ENCODE data around the gene PRKG1. TPM values are rescaled to one million over a fixed set of nuclear protein-coding genes. Genes with fewer than 3 reads are reported as not detected.

The PRKG1 gene
- total RNA-seq, 6 experiments from 2014 or later = 1.1 to 2.0 (median 1.3) TPM

DNA sequence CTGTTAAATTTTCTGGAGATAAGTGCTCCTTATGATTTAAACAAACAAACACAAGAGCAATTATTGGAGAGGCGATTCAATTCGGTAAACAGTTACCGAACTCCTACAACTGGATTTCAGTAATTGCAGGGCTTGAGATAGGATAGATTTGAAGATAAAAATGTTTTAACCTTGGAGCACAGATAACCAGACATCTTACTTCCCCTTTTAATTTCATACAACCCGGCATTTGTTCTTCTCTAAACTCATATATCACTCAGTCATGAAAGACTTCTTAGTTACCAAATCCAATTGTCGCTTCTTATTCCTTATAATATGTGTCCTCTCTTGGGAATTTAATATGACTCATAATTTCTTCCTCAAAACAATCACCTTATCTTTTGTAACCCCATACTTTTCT lies 861.1 kb downstream of the PRKG1 start:
- H3K27me3 ChIP-seq = no peaks in the 10 kb centered on the region
- intact Hi-C loops (cut with DNase I) = no loop called here
- H3K4me1 ChIP-seq = no peaks in the 10 kb centered on the region
- H3K9me3 ChIP-seq = no peaks in the 10 kb centered on the region
- H3K27ac ChIP-seq = no peak overlapping the region
- DNase-seq (no peak), ATAC-seq (no peak)
- no peak overlapping the region for H3K4me3 ChIP-seq
- WGBS (ENCODE audit: insufficient coverage, low coverage, low lambda C conversion rate, missing lambda C conversion rate) = 44% methylated on average over 5 of the region's 5 CpGs
- H3K36me3 ChIP-seq = no peaks in the 10 kb centered on the region
- TF ChIP-seq, protein P1, sequence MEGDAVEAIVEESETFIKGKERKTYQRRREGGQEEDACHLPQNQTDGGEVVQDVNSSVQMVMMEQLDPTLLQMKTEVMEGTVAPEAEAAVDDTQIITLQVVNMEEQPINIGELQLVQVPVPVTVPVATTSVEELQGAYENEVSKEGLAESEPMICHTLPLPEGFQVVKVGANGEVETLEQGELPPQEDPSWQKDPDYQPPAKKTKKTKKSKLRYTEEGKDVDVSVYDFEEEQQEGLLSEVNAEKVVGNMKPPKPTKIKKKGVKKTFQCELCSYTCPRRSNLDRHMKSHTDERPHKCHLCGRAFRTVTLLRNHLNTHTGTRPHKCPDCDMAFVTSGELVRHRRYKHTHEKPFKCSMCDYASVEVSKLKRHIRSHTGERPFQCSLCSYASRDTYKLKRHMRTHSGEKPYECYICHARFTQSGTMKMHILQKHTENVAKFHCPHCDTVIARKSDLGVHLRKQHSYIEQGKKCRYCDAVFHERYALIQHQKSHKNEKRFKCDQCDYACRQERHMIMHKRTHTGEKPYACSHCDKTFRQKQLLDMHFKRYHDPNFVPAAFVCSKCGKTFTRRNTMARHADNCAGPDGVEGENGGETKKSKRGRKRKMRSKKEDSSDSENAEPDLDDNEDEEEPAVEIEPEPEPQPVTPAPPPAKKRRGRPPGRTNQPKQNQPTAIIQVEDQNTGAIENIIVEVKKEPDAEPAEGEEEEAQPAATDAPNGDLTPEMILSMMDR (IDR thresholded peaks at IDR 0.05) = no peak
- no peak for TF ChIP-seq POLR2A (IDR thresholded peaks at IDR 0.05)

DNA sequence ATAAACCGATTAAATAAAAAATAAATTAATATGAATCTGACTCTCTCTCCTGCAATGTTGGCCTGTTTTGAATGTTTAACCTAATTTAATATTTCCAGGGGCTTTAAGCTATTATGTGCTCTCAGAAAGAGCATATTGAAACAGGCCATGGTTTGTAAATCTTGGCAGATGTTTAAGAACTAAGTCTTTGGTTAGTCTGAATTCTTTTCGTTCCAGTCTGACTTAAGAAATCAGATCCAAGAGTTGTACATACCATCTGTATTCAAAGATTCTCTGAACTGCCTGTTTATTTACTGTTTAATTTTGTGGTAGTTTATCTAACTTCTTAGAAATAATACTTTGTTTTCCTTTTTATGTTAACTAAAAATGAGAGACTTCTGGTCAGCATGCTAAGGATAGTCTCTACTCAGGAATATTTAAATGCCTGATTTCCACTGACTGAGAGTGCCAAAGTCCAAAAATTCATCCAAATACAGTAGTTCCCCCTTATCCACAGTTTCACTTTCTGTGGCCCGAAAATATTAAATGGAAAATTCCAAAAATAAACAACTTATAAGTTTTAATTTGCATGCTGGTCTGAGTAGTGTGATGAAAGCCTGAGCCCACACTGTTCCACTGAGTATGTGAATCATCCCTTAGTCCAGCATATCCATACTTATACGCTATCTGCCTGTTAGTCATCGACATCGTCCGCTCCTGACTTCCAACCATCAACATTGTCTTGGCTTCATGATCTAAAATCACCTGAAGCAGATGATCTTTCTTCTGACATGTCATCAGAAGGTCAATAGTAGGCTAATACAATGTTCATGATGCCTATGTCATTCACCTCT lies 863.2 kb downstream of the PRKG1 start:
- intact Hi-C loops (cut with DNase I) = no loop called here
- H3K36me3 ChIP-seq = no peaks in the 10 kb centered on the region
- TF ChIP-seq, protein P1 (IDR thresholded peaks at IDR 0.05) = no peak
- TF ChIP-seq POLR2A (IDR thresholded peaks at IDR 0.05) = no peak
- H3K4me1 ChIP-seq = no peaks in the 10 kb centered on the region
- ATAC-seq = no peak
- H3K4me3 ChIP-seq = no peak overlapping the region
- DNase-seq = no peak
- no peaks in the 10 kb centered on the region for H3K9me3 ChIP-seq
- no peaks in the 10 kb centered on the region for H3K27me3 ChIP-seq
- H3K27ac ChIP-seq = no peak overlapping the region
- WGBS (ENCODE audit: insufficient coverage, low coverage, low lambda C conversion rate, missing lambda C conversion rate) = 69% methylated on average over 7 of the region's 7 CpGs

DNA sequence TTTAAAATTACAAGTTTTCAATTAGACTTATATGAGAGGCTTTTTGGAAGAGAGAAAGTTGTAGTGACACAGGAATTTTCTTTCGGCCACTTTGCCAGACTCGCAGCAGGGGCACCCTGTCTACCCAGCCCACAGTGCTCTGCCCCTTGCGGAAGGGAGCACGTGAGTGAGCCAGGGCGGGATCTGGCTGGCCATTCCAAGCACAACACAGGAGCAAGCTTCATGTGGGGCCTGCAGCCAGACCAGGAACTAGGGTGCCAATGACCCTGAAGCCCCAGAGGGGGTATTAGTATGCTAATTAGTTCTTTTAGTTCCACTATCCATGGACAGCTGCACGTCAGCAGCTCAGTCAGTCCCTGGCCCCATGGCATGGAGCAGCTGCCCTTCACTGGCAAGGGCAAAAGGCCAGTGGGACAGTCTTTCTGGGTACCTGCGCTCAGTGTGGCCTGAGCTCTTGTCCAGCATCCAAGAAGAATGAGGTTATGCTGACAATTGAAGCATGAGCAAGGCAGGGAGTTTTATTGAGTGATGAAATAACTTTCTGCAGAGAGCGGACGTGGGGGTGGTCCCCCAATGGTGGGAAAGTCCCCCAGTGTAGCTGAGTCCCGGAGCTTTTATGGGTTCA lies 876.2 kb downstream of the PRKG1 start:
- WGBS (ENCODE audit: insufficient coverage, low coverage, low lambda C conversion rate, missing lambda C conversion rate) = 66% methylated on average over 5 of the region's 10 CpGs
- Histone ChIP-seq H3K27ac (no peak overlapping the region), H3K4me1 (no peaks in the 10 kb centered on the region), H3K36me3 (no peaks in the 10 kb centered on the region), H3K9me3 (no peaks in the 10 kb centered on the region), H3K4me3 (no peak overlapping the region), H3K27me3 (no peaks in the 10 kb centered on the region)
- ATAC-seq = no peak
- peak in 1 of 3 donors; percentile 37 for DNase-seq
- intact Hi-C loops (cut with DNase I) = no loop called here
- TF ChIP-seq, protein P1 (IDR thresholded peaks at IDR 0.05) = no peak
- no peak for TF ChIP-seq POLR2A (IDR thresholded peaks at IDR 0.05)

DNA sequence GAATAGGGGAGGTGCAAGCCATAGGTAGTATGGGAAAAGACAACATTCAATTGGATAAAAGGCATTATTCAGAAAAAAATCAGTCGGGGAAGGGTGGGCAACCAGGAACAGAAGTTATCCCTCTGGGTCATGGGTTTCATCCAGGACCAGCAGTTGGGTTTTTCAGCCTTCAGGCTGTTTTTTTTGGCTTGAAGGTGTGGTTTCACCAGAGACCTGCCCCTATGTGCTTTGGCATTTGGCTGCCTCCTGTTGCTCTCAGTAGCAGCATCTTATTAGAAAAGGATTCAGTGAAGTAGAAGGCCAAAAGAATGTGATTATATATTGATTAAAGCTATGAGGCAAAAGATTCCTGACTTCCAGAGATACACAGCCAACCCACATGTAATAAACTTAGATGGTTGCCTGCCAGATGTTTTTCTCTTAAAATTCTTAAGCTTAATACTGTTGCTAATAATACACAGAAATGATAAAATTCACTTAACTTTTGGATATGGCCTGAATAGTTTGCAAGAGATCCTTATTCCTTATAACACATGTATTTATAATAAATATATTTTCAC lies 876.8 kb downstream of the PRKG1 start:
- Histone ChIP-seq H3K4me1 (no peaks in the 10 kb centered on the region), H3K9me3 (no peaks in the 10 kb centered on the region), H3K27me3 (no peaks in the 10 kb centered on the region), H3K36me3 (no peaks in the 10 kb centered on the region), H3K27ac (no peak overlapping the region), H3K4me3 (no peak overlapping the region)
- DNase-seq = no peak
- TF ChIP-seq POLR2A (IDR thresholded peaks at IDR 0.05) = no peak
- TF ChIP-seq, protein P1 (IDR thresholded peaks at IDR 0.05) = no peak
- intact Hi-C loops (cut with DNase I) = no loop called here
- ATAC-seq = no peak
- 88% methylated on average over 1 of the region's 1 CpG for WGBS (ENCODE audit: insufficient coverage, low coverage, low lambda C conversion rate, missing lambda C conversion rate)
